Endothelial cell of umbilical vein (primary cell): ENCODE results near the gene CENPA. TPM values are rescaled to one million over a fixed set of nuclear protein-coding genes. Genes with fewer than 3 reads are reported as not detected.

Experiments used
- BruUV-seq: library from RNA; stranded (reverse); fragments of 400-500 nt; replicated peaks from 2 replicates; lab custom pipeline; 2021; lab: Mats Ljungman, UMichigan
- CTCF ChIA-PET: fragments of 300-600, 350-600 bp; sonication (Branson Sonifier 250); formaldehyde crosslinking; loops from one replicate; lab custom pipeline; 2021; ENCODE audit warnings: antibody characterized with exemption, inconsistent platforms; lab: Charles Lee
- POLR2A ChIA-PET: fragments of 300-600, 350-600 bp; sonication (Branson Sonifier 250); formaldehyde crosslinking; loops from one replicate; lab custom pipeline; 2021; ENCODE audit warnings: antibody characterized with exemption, inconsistent platforms; lab: Charles Lee
- DNase-seq: peaks from one replicate; pipeline ENCODE4 v3.0.0-alpha.2; 2011; ENCODE audit warnings: low read depth, low spot score
- FAIRE-seq: peaks from 2 replicates; lab custom pipeline; 2011; peaks lifted over from hg19 to GRCh38; lab: Jason Lieb, UNC
- H2AFZ ChIP-seq: 2 replicates; pipeline ENCODE4 v1.6.0; 2012; ENCODE audit warnings: low read depth, low read length, control low read depth, inconsistent platforms
- H3K27ac ChIP-seq: 2 replicates; pipeline ENCODE4 v1.5.1; 2011; ENCODE audit warnings: low read depth, mild to moderate bottlenecking, control low read depth, low read length, moderate library complexity; ENCODE audit not compliant: insufficient read depth
- H3K27me3 ChIP-seq, 2 experiments: 2 replicates each; pipeline versions ENCODE4 v1.6.0 to v1.6.1; 2011; ENCODE audit warnings: low read length in 2 of 2, mixed read lengths in 1 of 2; ENCODE audit not compliant: control insufficient read depth in 2 of 2, insufficient read depth in 2 of 2
- H3K36me3 ChIP-seq, 2 experiments: 2 replicates in 1 of 2; 3 replicates in 1 of 2; pipeline ENCODE4 v1.5.1; 2011; ENCODE audit warnings: low read length in 2 of 2, mild to moderate bottlenecking in 1 of 2, moderate library complexity in 1 of 2; ENCODE audit not compliant: control insufficient read depth in 2 of 2, insufficient read depth in 2 of 2; ENCODE audit errors: extremely low read depth in 1 of 2
- H3K4me1 ChIP-seq: 3 replicates; pipeline ENCODE4 v1.5.1; 2011; ENCODE audit warnings: mild to moderate bottlenecking, low read length; ENCODE audit not compliant: control insufficient read depth, insufficient read depth; ENCODE audit errors: extremely low read depth
- H3K4me2 ChIP-seq: 2 replicates; pipeline ENCODE4 v1.6.1; 2011; ENCODE audit warnings: low read length, control low read depth, mixed read lengths; ENCODE audit not compliant: insufficient read depth
- H3K4me3 ChIP-seq, 3 experiments: fragments of 200-600 bp in 1 of 3; sonication (generic), shearing (Covaris generic) in 1 of 3; replicated peaks in 1 of 3; 2 replicates each; pipeline ENCODE4 v1.5.1; 2011 to 2016; ENCODE audit warnings: control low read depth in 3 of 3, low read length in 3 of 3, mild to moderate bottlenecking in 2 of 3, inconsistent platforms in 1 of 3, low read depth in 1 of 3, moderate library complexity in 1 of 3; ENCODE audit not compliant: insufficient read depth in 1 of 3
- H3K79me2 ChIP-seq: 2 replicates; pipeline ENCODE4 v1.6.0; 2012; ENCODE audit warnings: low read length, inconsistent platforms; ENCODE audit not compliant: control insufficient read depth, insufficient read depth
- H3K9ac ChIP-seq: replicated peaks from 2 replicates; pipeline ENCODE3; 2011; ENCODE audit warnings: low read length, control low read depth; ENCODE audit not compliant: insufficient read depth; ENCODE audit errors: extremely low read depth
- H3K9me1 ChIP-seq: replicated peaks from 3 replicates; pipeline ENCODE4 v1.6.0; 2011; ENCODE audit warnings: mild to moderate bottlenecking, low read length; ENCODE audit not compliant: control insufficient read depth, insufficient read depth; ENCODE audit errors: extremely low read depth
- H3K9me3 ChIP-seq: replicated peaks from 2 replicates; pipeline ENCODE4 v1.5.1; 2012; ENCODE audit warnings: low read length, inconsistent platforms; ENCODE audit not compliant: control insufficient read depth, insufficient read depth
- H4K20me1 ChIP-seq: replicated peaks from 2 replicates; pipeline ENCODE3; 2011; ENCODE audit warnings: mild to moderate bottlenecking, low read length; ENCODE audit not compliant: control insufficient read depth, insufficient read depth; ENCODE audit errors: extremely low read depth
- EZH2 ChIP-seq: IDR thresholded peaks from 2 replicates; pipeline ENCODE4 v1.6.1; 2012; ENCODE audit warnings: borderline replicate concordance, low read depth, mild to moderate bottlenecking, moderate library complexity, low read length, inconsistent platforms; ENCODE audit not compliant: severe bottlenecking
- GATA2 ChIP-seq: IDR thresholded peaks from 2 replicates; pipeline ENCODE4 v1.7.0; 2011; ENCODE audit warnings: low read depth, mild to moderate bottlenecking, moderate library complexity, mixed read lengths, low read length; ENCODE audit not compliant: insufficient read length, insufficient read depth
- JUN ChIP-seq: IDR thresholded peaks from 2 replicates; pipeline ENCODE4 v1.6.1; 2011; ENCODE audit warnings: borderline replicate concordance, low read depth; ENCODE audit not compliant: insufficient read length, insufficient read depth
- MYC ChIP-seq: IDR thresholded peaks from one replicate; pipeline ENCODE4 v1.6.1; 2011; ENCODE audit warnings: mild to moderate bottlenecking, low read depth, low read length
- POLR2A ChIP-seq: IDR thresholded peaks from 2 replicates; pipeline ENCODE4 v1.6.1; 2012; ENCODE audit warnings: low read depth, mild to moderate bottlenecking, control low read depth, low read length
- POLR2AphosphoS5 ChIP-seq: IDR thresholded peaks from 2 replicates; pipeline ENCODE4 v1.6.1; 2012; ENCODE audit warnings: low read depth, mild to moderate bottlenecking, control low read depth, low read length, moderate library complexity; ENCODE audit not compliant: insufficient read depth
- dilution Hi-C: fragments of 300-500 bp; cut with MboI; formaldehyde crosslinking; loops from one replicate; pipeline ENCODE4 v1.15.0; 2019; ENCODE audit warnings: low sequenced_read_pairs; ENCODE audit not compliant: extremely low pct_ligation_motif_present
- intact Hi-C: fragments of 100-400 bp; cut with micrococcal nuclease; formaldehyde crosslinking; loops from one replicate; pipeline ENCODE4 v1.10.0; 2022
- polyA plus RNA-seq, 4 experiments: library from polyadenylated mRNA; depleted of rRNA in 3 of 4; stranded (reverse) in 3 of 4; unstranded in 1 of 4; fragments of >200 nt; gene quantifications; 2 replicates each; pipeline versions ENCODE4 v1.2.1 to v1.2.3, GENCODE V29; 2011 to 2012; ENCODE audit warnings: missing spikeins in 1 of 4
- total RNA-seq: library from RNA; stranded (reverse); gene quantifications from 2 replicates; pipeline ENCODE4 v1.2.3, GENCODE V29; 2021
- TF ChIP-seq, protein P1 (sequence below), 2 donors: IDR thresholded peaks; 1 replicate in 1 of 2; 2 replicates in 1 of 2; pipeline ENCODE4 v1.5.1; 2011; ENCODE audit warnings: low read length in 2 of 2, mild to moderate bottlenecking in 2 of 2, moderate library complexity in 2 of 2, control low read depth in 1 of 2, inconsistent platforms in 1 of 2, low read depth in 1 of 2; ENCODE audit not compliant: insufficient read depth in 1 of 2; ENCODE audit errors: extremely low read depth in 1 of 2
- TF ChIP-seq, protein P2 (sequence below): IDR thresholded peaks from 2 replicates; pipeline ENCODE4 v1.6.1; 2011; ENCODE audit not compliant: insufficient read depth, insufficient read length

Gene CENPA
- total and polyA plus RNA-seq, 2 donors (not counting 3 experiments of a cell fraction or from before 2014, with no cell fraction given): 22.0 to 33.1 TPM

DNA sequence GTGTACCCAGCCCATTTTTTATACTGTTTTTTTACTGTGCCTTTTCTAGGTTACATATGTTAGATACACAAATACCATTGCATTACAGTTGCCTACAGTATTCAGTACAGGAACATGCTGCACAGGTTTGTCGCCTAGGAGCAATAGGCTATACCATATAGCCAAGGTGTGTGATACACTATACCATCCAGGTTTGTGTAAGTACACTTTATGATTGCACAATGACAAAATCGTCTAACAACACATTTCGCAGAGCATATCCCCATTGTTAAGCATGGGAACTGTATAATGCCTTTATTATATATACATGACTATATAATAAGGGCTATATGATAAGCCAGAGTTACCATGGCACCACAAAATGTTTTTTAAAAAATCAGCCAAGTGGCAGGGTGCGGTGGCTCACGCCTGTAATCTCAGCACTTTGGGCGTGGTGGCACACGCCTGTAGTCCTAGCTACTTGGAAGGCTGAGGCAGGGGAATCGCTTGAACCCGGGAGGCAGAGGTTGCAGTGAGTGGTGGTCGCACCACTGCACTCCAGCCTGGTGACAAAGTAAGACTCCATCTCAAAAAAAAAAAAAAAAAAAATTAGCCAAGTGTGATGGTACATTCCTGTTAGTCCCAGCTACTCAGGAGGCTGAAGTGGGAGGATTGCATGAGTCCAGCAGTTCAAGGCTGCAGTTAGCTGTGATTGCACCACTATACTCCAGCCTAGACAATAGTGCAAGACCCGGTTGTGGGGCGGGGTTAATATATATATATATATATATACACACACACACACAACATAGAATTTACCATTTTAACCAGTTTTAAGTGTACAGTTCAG lies 2.8 kb upstream of the CENPA start:
- POLR2A ChIA-PET: no interaction called here
- intact Hi-C loops: no loop called here
- BruUV-seq: no TSS peak
- H3K4me3 ChIP-seq: no peak overlapping the region
- dilution Hi-C loops: no loop called here
- no peak overlapping the region for H3K4me2 ChIP-seq
- no peaks in the 10 kb centered on the region for H3K27me3 ChIP-seq
- peaks cover 19% of the 10 kb centered on the region for H3K79me2 ChIP-seq
- no peak for DNase-seq
- peaks cover 13% of the 10 kb centered on the region for H3K4me1 ChIP-seq
- peaks cover 3 to 7% of the 10 kb centered on the region in 2 experiments for H3K36me3 ChIP-seq
- H3K9ac ChIP-seq: no peak overlapping the region
- CTCF ChIA-PET: no interaction called here
- TF ChIP-seq POLR2A (no peak), GATA2 (no peak), JUN (no peak), EZH2 (no peak), MYC (no peak), POLR2AphosphoS5 (no peak)
- TF ChIP-seq, protein P1, sequence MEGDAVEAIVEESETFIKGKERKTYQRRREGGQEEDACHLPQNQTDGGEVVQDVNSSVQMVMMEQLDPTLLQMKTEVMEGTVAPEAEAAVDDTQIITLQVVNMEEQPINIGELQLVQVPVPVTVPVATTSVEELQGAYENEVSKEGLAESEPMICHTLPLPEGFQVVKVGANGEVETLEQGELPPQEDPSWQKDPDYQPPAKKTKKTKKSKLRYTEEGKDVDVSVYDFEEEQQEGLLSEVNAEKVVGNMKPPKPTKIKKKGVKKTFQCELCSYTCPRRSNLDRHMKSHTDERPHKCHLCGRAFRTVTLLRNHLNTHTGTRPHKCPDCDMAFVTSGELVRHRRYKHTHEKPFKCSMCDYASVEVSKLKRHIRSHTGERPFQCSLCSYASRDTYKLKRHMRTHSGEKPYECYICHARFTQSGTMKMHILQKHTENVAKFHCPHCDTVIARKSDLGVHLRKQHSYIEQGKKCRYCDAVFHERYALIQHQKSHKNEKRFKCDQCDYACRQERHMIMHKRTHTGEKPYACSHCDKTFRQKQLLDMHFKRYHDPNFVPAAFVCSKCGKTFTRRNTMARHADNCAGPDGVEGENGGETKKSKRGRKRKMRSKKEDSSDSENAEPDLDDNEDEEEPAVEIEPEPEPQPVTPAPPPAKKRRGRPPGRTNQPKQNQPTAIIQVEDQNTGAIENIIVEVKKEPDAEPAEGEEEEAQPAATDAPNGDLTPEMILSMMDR (IDR thresholded peaks at IDR 0.05; ENCODE audit: extremely low read depth in 1 of 2, insufficient read depth in 1 of 2, low read depth in 1 of 2, low read length in 2 of 2): no peak
- TF ChIP-seq, protein P2, sequence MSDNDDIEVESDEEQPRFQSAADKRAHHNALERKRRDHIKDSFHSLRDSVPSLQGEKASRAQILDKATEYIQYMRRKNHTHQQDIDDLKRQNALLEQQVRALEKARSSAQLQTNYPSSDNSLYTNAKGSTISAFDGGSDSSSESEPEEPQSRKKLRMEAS: no peak
- H4K20me1 ChIP-seq: no peaks in the 10 kb centered on the region
- no peaks in the 10 kb centered on the region for H3K9me1 ChIP-seq
- no peak for FAIRE-seq
- no peak overlapping the region for H3K27ac ChIP-seq
- H3K9me3 ChIP-seq: no peaks in the 10 kb centered on the region
- H2AFZ ChIP-seq: no peak overlapping the region
